Measurements from ENCODE around the gene REXO4.

The REXO4 gene

DNA sequence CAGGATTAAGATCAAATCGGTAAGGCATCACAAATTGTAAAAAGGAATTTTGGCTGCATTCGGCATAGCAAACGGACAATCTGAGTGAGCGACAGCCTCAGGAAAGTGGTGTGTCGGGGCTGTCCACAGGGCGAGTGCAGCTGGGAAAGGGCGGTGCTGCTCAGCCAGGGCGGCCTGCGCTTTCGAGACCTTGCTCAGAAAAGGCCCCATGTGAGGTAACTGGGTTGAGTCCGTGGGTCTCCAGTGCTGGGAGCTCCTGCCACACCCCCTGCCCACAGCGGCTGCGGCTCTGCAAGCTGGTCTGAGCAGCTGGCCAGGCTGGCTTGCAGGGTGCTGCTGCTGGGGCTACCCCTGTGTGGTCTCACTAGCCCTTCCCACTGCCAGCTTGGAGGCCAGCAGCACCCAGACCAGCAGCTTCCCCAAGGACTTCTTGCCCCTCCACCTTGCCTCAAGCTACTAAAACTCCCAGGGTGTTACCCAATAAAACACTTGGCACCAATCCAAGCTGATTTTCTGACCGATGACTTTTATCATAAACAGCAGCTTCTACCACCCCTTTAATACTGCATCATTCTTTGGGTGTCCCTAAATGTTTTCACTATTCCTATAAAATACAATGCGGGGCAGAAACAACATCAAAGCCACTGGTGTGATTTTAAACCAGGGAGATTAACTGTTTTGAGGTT, 55.3 kb downstream of the REXO4 start:
- DNase-seq, result no peak

DNA sequence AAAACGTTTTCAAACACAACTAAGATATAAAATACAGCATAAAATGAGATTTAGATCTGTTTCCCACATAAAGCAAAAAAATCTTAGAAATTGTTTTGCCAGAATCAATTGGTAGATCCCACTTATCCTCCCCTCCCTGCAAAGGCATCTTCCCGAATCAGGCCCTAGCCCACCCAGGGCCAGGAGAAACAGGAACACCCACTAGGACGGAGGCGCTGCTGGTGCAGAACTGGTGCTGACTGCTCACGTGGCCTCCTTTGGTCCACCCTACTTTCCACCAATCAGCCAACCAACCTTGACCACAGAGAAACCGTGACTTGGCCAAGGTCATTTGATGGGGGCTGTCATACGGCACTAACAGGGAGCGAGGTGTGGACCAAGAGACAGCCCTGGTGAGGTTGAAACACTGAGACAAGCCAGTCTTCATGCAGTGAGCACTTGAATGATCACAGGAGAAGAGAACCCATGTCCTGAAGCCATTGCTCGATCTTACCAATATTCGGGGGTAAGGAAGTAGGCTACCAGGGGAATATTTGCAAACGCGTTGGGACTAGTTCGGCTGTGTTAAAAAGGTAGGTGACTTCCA, 56.2 kb downstream of the REXO4 start:
- DNase-seq, result no peak

DNA sequence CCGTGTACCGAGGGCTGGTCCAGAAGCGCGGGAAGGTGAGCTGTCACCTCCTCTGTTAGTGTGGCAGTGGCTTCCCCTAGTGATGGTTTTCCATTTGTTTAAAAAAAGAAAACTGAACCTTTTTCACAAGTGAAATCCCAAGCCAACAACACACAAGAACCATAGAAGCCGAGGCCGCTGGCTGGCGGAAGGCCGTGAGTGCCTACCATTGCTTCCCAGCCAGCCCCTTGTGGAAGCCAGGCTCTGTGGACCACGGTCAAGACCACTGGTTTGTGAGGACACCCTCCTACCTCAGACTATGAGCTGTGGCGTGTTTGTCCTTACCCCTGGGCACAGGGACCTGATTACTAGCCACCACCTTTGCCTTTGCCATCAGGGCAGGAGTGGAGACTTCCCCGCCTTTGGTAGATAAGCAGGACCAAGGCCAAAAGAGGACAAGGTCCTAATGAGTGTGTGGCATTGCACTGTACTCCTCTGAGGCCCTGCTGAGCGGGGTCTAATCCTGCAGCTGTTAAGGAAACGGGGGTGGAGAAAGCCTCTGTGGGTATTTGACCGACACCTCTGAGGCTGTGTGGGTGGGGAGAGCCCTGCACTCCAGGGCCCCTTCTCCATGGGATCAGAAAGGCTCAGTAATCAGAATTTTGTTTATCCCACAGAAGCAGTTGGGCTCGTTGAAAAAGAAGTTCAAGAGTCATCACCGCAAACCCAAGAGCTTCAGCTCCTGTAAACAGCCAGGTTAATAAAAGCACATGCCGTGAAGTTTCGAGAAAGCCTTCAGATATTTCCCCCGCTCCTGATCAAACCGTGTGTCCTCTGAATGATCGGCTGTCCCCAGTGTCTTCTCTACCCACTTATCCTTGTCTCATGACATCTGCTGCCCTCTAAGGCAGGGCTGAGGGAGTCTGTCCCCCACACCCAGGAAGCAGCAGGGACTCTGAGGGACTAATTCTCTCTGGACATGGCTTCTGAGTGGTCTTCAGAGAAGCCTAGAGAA, 57.1 kb downstream of the REXO4 start:
- DNase-seq, result no peak

DNA sequence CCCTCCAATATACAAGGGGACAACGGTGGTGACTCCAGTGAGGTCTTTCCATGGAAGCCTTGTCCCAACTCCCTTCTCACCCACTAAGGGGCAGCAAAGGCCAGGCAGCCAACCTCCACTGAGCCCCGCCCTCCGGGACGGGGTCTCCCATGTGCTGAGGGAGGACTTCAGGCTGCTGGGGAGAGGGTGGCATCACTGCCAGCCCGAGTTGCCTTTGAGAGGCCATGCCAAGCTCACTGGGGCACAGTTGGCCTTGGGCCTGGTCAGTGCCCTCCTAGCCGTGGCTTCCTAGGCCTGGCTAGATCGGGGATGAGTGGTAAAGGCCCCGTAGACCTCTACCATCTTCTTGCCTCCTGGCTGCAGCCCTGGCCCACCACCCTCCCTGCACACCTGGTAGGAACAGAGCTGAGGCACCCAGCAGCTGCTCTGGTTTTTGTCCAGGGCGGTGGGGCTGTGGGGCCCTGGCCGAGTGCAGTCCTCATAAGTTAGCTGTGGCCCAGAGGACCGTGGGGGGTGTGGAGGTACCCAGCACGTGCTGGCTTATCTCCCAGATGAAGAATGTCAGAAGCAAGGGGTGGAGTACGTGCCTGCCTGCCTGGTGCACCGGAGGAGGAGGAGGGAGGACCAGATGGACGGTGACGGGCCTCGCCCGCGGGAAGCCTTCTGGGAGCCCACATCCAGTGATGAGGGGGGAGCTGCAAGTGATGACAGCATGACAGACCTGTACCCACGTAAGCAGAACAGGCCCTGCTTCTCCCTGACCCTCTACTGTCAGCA, 58.2 kb downstream of the REXO4 start:
- DNase-seq, result peak; percentile 24

DNA sequence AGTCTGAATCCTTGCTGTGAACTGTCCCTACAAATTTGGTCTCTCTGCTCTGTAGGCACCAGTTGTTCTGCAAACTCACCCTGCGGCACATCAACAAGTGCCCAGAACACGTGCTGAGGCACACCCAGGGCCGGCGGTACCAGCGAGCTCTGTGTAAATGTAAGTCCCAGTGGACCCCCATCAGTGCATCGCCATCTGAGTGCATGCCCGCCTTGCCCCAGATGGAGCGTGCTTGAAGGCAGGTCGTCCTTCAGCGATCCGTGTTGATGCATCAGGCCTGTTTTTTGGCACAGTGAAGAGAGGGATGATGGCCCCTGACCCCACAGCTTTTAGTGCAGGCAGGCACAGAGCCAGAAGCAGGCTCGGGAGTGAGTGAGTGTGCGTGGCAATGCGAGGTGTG, 60.2 kb downstream of the REXO4 start:
- DNase-seq, result no peak

DNA sequence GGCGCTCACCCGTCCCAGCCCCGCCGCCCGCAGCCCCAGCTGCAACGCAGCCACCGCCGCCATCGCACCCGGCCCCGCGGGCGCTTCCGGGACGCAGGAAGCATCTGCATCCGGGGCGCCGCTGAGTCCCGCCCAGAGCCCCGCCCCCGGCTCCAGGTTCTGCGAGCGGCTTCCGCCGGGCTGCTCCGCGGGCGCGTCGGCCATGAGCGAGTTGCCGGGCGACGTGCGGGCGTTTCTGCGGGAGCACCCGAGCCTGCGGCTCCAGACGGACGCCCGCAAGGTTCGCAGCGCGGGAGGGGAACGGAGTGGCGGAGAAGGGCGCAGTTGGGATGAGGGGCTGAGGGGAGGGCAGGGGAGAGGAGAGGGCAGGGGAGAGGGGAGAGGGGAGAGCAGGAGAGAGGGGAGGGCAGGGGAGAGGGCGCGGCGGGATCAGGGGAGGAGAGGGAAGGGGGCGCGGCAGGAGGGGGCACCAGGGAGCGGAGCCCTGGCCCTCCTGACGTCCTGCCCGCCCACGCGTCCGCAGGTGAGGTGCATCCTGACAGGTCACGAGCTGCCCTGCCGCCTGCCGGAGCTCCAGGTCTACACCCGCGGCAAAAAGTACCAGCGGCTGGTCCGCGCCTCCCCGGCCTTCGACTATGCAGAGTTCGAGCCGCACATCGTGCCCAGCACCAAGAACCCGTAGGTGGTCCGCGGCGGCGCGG, 61.3 kb downstream of the REXO4 start, which contains the start of the genes SURF1 and SURF2:
Gene SURF1 (minus strand): TSS at position 97 of the 701 bp plus-strand sequence. CDS start 34 bp downstream, at position 63.
Gene SURF2 (plus strand): TSS at position 160 of the 701 bp plus-strand sequence. CDS start 43 bp downstream, at position 203.
- peak; percentile 77 for DNase-seq

Data from fibroblast of skin of right biceps (primary cell).